Measurements from ENCODE around the gene KCNT1. TPM values are rescaled to one million over a fixed set of nuclear protein-coding genes. Genes with fewer than 3 reads are reported as not detected.

KCNT1 gene
- total RNA-seq, 1 donor from 2014 or later: 0.39 TPM

- DNase-seq: no peak
Observed at GRCh38 chr9:135785013-135785575, 83.1 kb downstream of the KCNT1 start.

- DNase-seq: no peak
Observed at GRCh38 chr9:135786146-135786690, 84.2 kb downstream of the KCNT1 start.

- DNase-seq: no peak
Observed at GRCh38 chr9:135787317-135787716, 85.3 kb downstream of the KCNT1 start.

GRCh38 chr9:135787776-135788575 is 86.0 kb downstream of the KCNT1 start:
- no peak for DNase-seq

- DNase-seq: no peak
Observed at GRCh38 chr9:135788576-135789300, 86.8 kb downstream of the KCNT1 start.

GRCh38 chr9:135789838-135790291 is 87.9 kb downstream of the KCNT1 start:
- DNase-seq: no peak

GRCh38 chr9:135790356-135790755 is 88.4 kb downstream of the KCNT1 start:
- no peak for DNase-seq

GRCh38 chr9:135790850-135791249 is 88.9 kb downstream of the KCNT1 start:
- no peak for DNase-seq

GRCh38 chr9:135791431-135792267 is 89.7 kb downstream of the KCNT1 start:
- no peak for DNase-seq

GRCh38 chr9:135792268-135793128 is 90.5 kb downstream of the KCNT1 start:
- no peak for DNase-seq

- DNase-seq: no peak
Observed at GRCh38 chr9:135793221-135794056, 91.5 kb downstream of the KCNT1 start.

GRCh38 chr9:135794057-135794335 is 92.0 kb downstream of the KCNT1 start:
- DNase-seq: no peak

- DNase-seq: no peak
Observed at GRCh38 chr9:135794361-135794885, 92.4 kb downstream of the KCNT1 start.

- no peak for DNase-seq
Observed at GRCh38 chr9:135795391-135795790, 93.4 kb downstream of the KCNT1 start.

GRCh38 chr9:135796784-135797485 is 95.0 kb downstream of the KCNT1 start:
- DNase-seq: no peak

GRCh38 chr9:135797507-135798262 is 95.7 kb downstream of the KCNT1 start:
- no peak for DNase-seq

GRCh38 chr9:135798263-135798585 is 96.2 kb downstream of the KCNT1 start:
- no peak for DNase-seq

GRCh38 chr9:135799261-135799660 is 97.3 kb downstream of the KCNT1 start:
- no peak for DNase-seq

GRCh38 chr9:135801070-135801469 is 99.1 kb downstream of the KCNT1 start:
- DNase-seq: no peak
